ENCODE results near the gene MAP2. TPM values are rescaled to one million over a fixed set of nuclear protein-coding genes. Genes with fewer than 3 reads are reported as not detected.

Gene MAP2
- polyA plus RNA-seq, 1 donor (not counting 4 experiments of a cell fraction or from before 2014, with no cell fraction given), result 16.2 TPM

DNA sequence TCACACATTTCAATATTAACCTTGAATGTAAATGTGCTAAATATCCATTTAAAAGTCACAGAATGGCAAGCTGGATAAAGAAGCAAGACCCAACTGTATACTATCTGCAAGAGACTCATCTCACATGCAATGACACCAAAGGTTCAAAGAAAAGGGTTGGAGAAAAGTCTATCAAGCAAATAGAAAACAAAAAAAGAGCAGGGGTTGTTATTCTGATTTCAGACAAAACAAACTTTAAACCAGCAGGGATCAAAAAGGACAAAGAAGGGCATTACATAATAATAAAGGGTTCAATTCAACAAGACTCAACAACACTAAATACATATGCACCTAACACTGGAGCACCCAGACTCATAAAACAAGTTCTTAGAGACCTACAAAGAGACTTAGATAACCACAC is 333.3 kb downstream of the MAP2 start:
- FAIRE-seq (no peak), DNase-seq (ENCODE audit: low read depth, low spot score) (no peak)
- no peaks in the 10 kb centered on the region for H3K9me3 ChIP-seq (ENCODE audit: control insufficient read depth, low read depth, low read length)
- no peak overlapping the region for H3K4me2 ChIP-seq (ENCODE audit: control insufficient read depth, extremely low read depth, insufficient read depth, low read depth, low read length)
- no peaks in the 10 kb centered on the region for H3K36me3 ChIP-seq (ENCODE audit: control insufficient read depth in 2 of 2, extremely low read depth in 1 of 2, insufficient read depth in 2 of 2, low read length in 2 of 2)
- H3K9me1 ChIP-seq (ENCODE audit: control insufficient read depth, extremely low read depth, insufficient read depth, low read length), result no peaks in the 10 kb centered on the region
- no peaks in the 10 kb centered on the region for H3K27me3 ChIP-seq (ENCODE audit: control insufficient read depth, extremely low read depth, insufficient read depth, low read length)
- no peak overlapping the region for H3K9ac ChIP-seq (ENCODE audit: control insufficient read depth, extremely low read depth, insufficient read depth, low read length)
- no peaks in the 10 kb centered on the region for H3K4me1 ChIP-seq (ENCODE audit: control insufficient read depth, extremely low read depth, insufficient read depth, low read length)
- dilution Hi-C loops (cut with MboI; ENCODE audit: extremely low pct_ligation_motif_present, low sequenced_read_pairs), result no loop called here
- H3K79me2 ChIP-seq (ENCODE audit: control insufficient read depth, insufficient read depth, low read length), result no peaks in the 10 kb centered on the region
- TF ChIP-seq EZH2 (IDR thresholded peaks at IDR 0.05; ENCODE audit: low read length), result no peak
- TF ChIP-seq, protein P1, sequence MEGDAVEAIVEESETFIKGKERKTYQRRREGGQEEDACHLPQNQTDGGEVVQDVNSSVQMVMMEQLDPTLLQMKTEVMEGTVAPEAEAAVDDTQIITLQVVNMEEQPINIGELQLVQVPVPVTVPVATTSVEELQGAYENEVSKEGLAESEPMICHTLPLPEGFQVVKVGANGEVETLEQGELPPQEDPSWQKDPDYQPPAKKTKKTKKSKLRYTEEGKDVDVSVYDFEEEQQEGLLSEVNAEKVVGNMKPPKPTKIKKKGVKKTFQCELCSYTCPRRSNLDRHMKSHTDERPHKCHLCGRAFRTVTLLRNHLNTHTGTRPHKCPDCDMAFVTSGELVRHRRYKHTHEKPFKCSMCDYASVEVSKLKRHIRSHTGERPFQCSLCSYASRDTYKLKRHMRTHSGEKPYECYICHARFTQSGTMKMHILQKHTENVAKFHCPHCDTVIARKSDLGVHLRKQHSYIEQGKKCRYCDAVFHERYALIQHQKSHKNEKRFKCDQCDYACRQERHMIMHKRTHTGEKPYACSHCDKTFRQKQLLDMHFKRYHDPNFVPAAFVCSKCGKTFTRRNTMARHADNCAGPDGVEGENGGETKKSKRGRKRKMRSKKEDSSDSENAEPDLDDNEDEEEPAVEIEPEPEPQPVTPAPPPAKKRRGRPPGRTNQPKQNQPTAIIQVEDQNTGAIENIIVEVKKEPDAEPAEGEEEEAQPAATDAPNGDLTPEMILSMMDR (optimal IDR thresholded peaks at IDR 0.05 in 1 of 3, IDR thresholded peaks at IDR 0.05 in 1 of 3, conservative IDR thresholded peaks at IDR 0.05 in 1 of 3; ENCODE audit: extremely low read depth in 1 of 3, insufficient read depth in 2 of 3, low read length in 3 of 3), result no peak
- no peak overlapping the region for H3K27ac ChIP-seq (ENCODE audit: control insufficient read depth, insufficient read depth, low read length)
- H3K4me3 ChIP-seq (ENCODE audit: control insufficient read depth in 2 of 3, extremely low read depth in 1 of 3, insufficient read depth in 2 of 3, low read depth in 1 of 3, low read length in 3 of 3), result no peak overlapping the region
- H2AFZ ChIP-seq (ENCODE audit: control insufficient read depth, low read length), result no peak overlapping the region
- H4K20me1 ChIP-seq (ENCODE audit: control insufficient read depth, extremely low read depth, insufficient read depth, low read length), result no peaks in the 10 kb centered on the region

DNA sequence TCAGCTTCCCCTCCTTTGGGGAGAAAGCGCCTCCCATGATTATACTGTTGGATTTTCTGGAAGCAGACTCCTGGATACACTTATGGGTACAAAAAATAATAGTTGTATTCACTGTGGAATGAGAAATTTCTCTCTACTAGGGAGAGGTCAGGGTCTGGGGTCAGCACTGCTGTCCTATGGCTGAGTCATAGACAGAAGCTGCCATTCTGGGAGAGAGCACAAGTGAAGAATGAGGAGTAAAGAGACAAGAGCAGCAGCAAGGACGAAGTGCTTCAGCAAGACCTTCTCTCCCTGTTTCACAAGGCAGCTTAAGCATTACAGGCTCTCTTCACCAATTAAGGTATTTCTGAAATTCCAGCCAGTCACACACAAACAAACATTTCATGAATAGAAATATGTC is 337.7 kb downstream of the MAP2 start:
- H3K4me3 ChIP-seq (ENCODE audit: control insufficient read depth in 2 of 3, extremely low read depth in 1 of 3, insufficient read depth in 2 of 3, low read depth in 1 of 3, low read length in 3 of 3), result no peak overlapping the region
- H3K9me1 ChIP-seq (ENCODE audit: control insufficient read depth, extremely low read depth, insufficient read depth, low read length), result no peaks in the 10 kb centered on the region
- H3K4me2 ChIP-seq (ENCODE audit: control insufficient read depth, extremely low read depth, insufficient read depth, low read depth, low read length), result no peak overlapping the region
- no peak for DNase-seq (ENCODE audit: low read depth, low spot score)
- no peaks in the 10 kb centered on the region for H3K79me2 ChIP-seq (ENCODE audit: control insufficient read depth, insufficient read depth, low read length)
- H3K27me3 ChIP-seq (ENCODE audit: control insufficient read depth, extremely low read depth, insufficient read depth, low read length), result no peaks in the 10 kb centered on the region
- no peak overlapping the region for H2AFZ ChIP-seq (ENCODE audit: control insufficient read depth, low read length)
- no peaks in the 10 kb centered on the region for H3K4me1 ChIP-seq (ENCODE audit: control insufficient read depth, extremely low read depth, insufficient read depth, low read length)
- no peaks in the 10 kb centered on the region for H4K20me1 ChIP-seq (ENCODE audit: control insufficient read depth, extremely low read depth, insufficient read depth, low read length)
- no peak overlapping the region for H3K27ac ChIP-seq (ENCODE audit: control insufficient read depth, insufficient read depth, low read length)
- H3K9me3 ChIP-seq (ENCODE audit: control insufficient read depth, low read depth, low read length), result no peaks in the 10 kb centered on the region
- TF ChIP-seq EZH2 (IDR thresholded peaks at IDR 0.05; ENCODE audit: low read length), result no peak
- TF ChIP-seq, protein P1 (optimal IDR thresholded peaks at IDR 0.05 in 1 of 3, IDR thresholded peaks at IDR 0.05 in 1 of 3, conservative IDR thresholded peaks at IDR 0.05 in 1 of 3; ENCODE audit: extremely low read depth in 1 of 3, insufficient read depth in 2 of 3, low read length in 3 of 3), result no peak
- H3K9ac ChIP-seq (ENCODE audit: control insufficient read depth, extremely low read depth, insufficient read depth, low read length), result no peak overlapping the region
- H3K36me3 ChIP-seq (ENCODE audit: control insufficient read depth in 2 of 2, extremely low read depth in 1 of 2, insufficient read depth in 2 of 2, low read length in 2 of 2), result no peaks in the 10 kb centered on the region
- no peak for FAIRE-seq
- dilution Hi-C loops (cut with MboI; ENCODE audit: extremely low pct_ligation_motif_present, low sequenced_read_pairs), result no loop called here
